Small intestine (tissue), 7 donors: ENCODE data around the gene GRIK1. TPM values are rescaled to one million over a fixed set of nuclear protein-coding genes. Genes with fewer than 3 reads are reported as not detected.

ENCODE experiments used
- DNase-seq, 2 donors: peaks; one replicate each; pipeline versions ENCODE4 v3.0.0 to v3.0.0-alpha.2; 2013
- FAIRE-seq: peaks from 2 replicates; lab custom pipeline; 2012; peaks lifted over from hg19 to GRCh38; lab: Jason Lieb, UNC
- H3K27ac ChIP-seq, 3 donors: one replicate each; pipeline ENCODE4 v1.5.1; 2013; ENCODE audit warnings: low read length in 2 of 3, mild to moderate bottlenecking in 2 of 3, control low read depth in 1 of 3, inconsistent platforms in 1 of 3, low read depth in 1 of 3, moderate library complexity in 1 of 3
- H3K27me3 ChIP-seq, 3 donors: one replicate each; pipeline ENCODE4 v1.6.1; 2013; ENCODE audit warnings: low read length in 3 of 3, inconsistent platforms in 1 of 3; ENCODE audit not compliant: control insufficient read depth in 3 of 3, insufficient read depth in 3 of 3
- H3K36me3 ChIP-seq, 3 donors: one replicate each; pipeline ENCODE4 v1.6.1; 2013; ENCODE audit warnings: low read length in 3 of 3, inconsistent platforms in 1 of 3, low read depth in 1 of 3, mild to moderate bottlenecking in 1 of 3, moderate library complexity in 1 of 3; ENCODE audit not compliant: control insufficient read depth in 3 of 3, insufficient read depth in 2 of 3
- H3K4me1 ChIP-seq, 3 donors: one replicate each; pipeline ENCODE4 v1.6.1; 2013; ENCODE audit warnings: low read length in 2 of 3, inconsistent platforms in 1 of 3, low read depth in 1 of 3, mild to moderate bottlenecking in 1 of 3, moderate library complexity in 1 of 3; ENCODE audit not compliant: control insufficient read depth in 3 of 3, insufficient read depth in 2 of 3
- H3K4me3 ChIP-seq, 3 donors: one replicate each; pipeline ENCODE4 v1.5.1; 2013; ENCODE audit warnings: low read length in 3 of 3, control low read depth in 1 of 3, inconsistent platforms in 1 of 3, low read depth in 1 of 3, mild to moderate bottlenecking in 1 of 3, moderate library complexity in 1 of 3
- H3K9me3 ChIP-seq, 2 donors: one replicate each; pipeline ENCODE4 v1.6.1; 2013; ENCODE audit warnings: low read depth in 1 of 2, low read length in 1 of 2; ENCODE audit not compliant: control insufficient read depth in 2 of 2, insufficient read depth in 1 of 2
- WGBS, 3 donors: extraction: QIAGEN DNeasy Blood & Tissue Kit; methylation state at CpG; one replicate each; pipeline ENCODE4 v1.1.7; 2013; 5-methylcytosine and 5-hydroxymethylcytosine counted together
- polyA plus RNA-seq, 4 donors: library from polyadenylated mRNA; stranded (reverse) in 3 of 4; unstranded in 1 of 4; fragments of 200-250 nt in 3 of 4; fragments of 120-200 nt in 1 of 4; gene quantifications; one replicate each; pipeline versions ENCODE4 v1.2.1 to v1.2.3, GENCODE V29; 2013
- donor health status: healthy with polysubstance abuse.
- donor health status: control.
- donor health status: control.
- donor health status: Bipolar disorder and iron deficiency.
- donor health status: healthy.

The GRIK1 gene
- polyA plus RNA-seq, 4 donors: 0.24 to 0.37 TPM; not detected in 2

- H3K27ac ChIP-seq: no peak overlapping the region
- H3K4me1 ChIP-seq: no peaks in the 10 kb centered on the region
- no peaks in the 10 kb centered on the region for H3K9me3 ChIP-seq
- H3K36me3 ChIP-seq: no peaks in the 10 kb centered on the region
- no peak for DNase-seq
- no peak for FAIRE-seq
- H3K27me3 ChIP-seq: no peaks in the 10 kb centered on the region
- WGBS, 3 donors: 72 to 91% (median 80%) methylated on average over 1 of the region's 1 CpG
- no peak overlapping the region for H3K4me3 ChIP-seq
Measured at GRCh38 chr21:29540289-29540688, 399.5 kb downstream of the GRIK1 start.

GRCh38 chr21:29538115-29538514 is 401.7 kb downstream of the GRIK1 start:
- no peaks in the 10 kb centered on the region for H3K4me1 ChIP-seq
- H3K27me3 ChIP-seq: no peaks in the 10 kb centered on the region
- H3K27ac ChIP-seq: no peak overlapping the region
- no peak overlapping the region for H3K4me3 ChIP-seq
- no peak for DNase-seq
- H3K9me3 ChIP-seq: no peaks in the 10 kb centered on the region
- FAIRE-seq: no peak
- H3K36me3 ChIP-seq: no peaks in the 10 kb centered on the region

DNA sequence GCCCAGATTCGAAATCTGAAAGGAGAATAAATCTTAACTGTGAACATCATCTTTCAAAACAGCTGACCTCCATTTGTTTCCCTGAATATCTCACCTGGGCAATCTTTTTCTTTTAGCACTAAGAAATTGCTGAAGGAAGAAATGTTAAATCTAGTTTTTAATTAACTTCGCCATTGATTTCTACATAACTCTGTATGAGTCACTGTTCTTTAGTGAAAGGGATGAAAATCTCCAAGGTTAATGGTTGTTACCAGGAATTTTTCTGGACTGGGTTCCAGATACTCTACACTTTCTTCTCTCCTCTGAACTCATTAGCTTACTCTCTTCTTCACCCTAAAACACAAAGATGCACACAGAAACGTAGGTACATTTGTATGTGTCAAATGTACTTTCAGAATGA is 405.3 kb downstream of the GRIK1 start:
- H3K36me3 ChIP-seq: peaks cover 0 to 1% (median 0%) of the 10 kb centered on the region in 3 donors
- H3K27me3 ChIP-seq: no peaks in the 10 kb centered on the region
- WGBS, 3 donors: 66 to 83% (median 73%) methylated on average over 3 of the region's 3 CpGs
- FAIRE-seq (no peak), DNase-seq (no peak)
- H3K4me3 ChIP-seq: no peak overlapping the region
- H3K27ac ChIP-seq: no peak overlapping the region
- H3K4me1 ChIP-seq: no peaks in the 10 kb centered on the region
- H3K9me3 ChIP-seq: no peaks in the 10 kb centered on the region

DNA sequence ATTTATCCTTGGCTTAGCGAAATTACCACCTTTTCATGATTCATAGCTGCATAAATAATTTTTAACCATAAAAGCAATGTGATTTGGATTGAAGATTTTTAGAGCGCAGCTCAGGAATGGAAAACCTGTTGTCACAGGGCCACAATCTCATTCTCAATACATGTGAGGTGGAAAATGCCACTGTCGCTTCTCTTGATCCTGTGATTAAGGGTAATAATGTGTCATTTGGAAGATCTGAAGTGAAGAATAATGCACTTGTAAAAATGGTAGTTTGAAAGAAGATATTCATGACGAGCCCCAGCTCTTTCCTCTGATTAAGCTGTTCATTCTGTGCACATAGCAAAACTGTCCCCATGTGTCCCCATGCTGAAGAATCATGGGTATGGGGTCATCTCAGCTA is 410.7 kb downstream of the GRIK1 start:
- H3K27ac ChIP-seq: no peak overlapping the region
- 87 to 93% (median 90%) methylated on average over 4 of the region's 4 CpGs for WGBS, 3 donors
- H3K9me3 ChIP-seq: peaks cover 0 to 17% of the 10 kb centered on the region in 2 donors
- no peak for FAIRE-seq
- no peak overlapping the region for H3K4me3 ChIP-seq
- no peak for DNase-seq
- H3K4me1 ChIP-seq: no peaks in the 10 kb centered on the region
- H3K36me3 ChIP-seq: peaks cover 0 to 2% (median 0%) of the 10 kb centered on the region in 3 donors
- no peaks in the 10 kb centered on the region for H3K27me3 ChIP-seq

GRCh38 chr21:29526545-29526944 is 413.3 kb downstream of the GRIK1 start:
- peaks cover 0 to 2% (median 0%) of the 10 kb centered on the region in 3 donors for H3K36me3 ChIP-seq
- 90 to 96% (median 93%) methylated on average over 2 of the region's 2 CpGs for WGBS, 3 donors
- FAIRE-seq: no peak
- DNase-seq: no peak
- peaks cover 0 to 17% of the 10 kb centered on the region in 2 donors for H3K9me3 ChIP-seq
- H3K27ac ChIP-seq: no peak overlapping the region
- H3K27me3 ChIP-seq: no peaks in the 10 kb centered on the region
- H3K4me1 ChIP-seq: no peaks in the 10 kb centered on the region
- no peak overlapping the region for H3K4me3 ChIP-seq

- peaks cover 0 to 17% of the 10 kb centered on the region in 2 donors for H3K9me3 ChIP-seq
- no peaks in the 10 kb centered on the region for H3K4me1 ChIP-seq
- no peaks in the 10 kb centered on the region for H3K36me3 ChIP-seq
- WGBS, 3 donors: 63 to 76% (median 73%) methylated on average over 1 of the region's 1 CpG
- H3K27me3 ChIP-seq: no peaks in the 10 kb centered on the region
- no peak overlapping the region for H3K4me3 ChIP-seq
- DNase-seq (no peak), FAIRE-seq (no peak)
- no peak overlapping the region for H3K27ac ChIP-seq
Measured at GRCh38 chr21:29524055-29524454, 415.7 kb downstream of the GRIK1 start.

GRCh38 chr21:29523646-29524045 is 416.1 kb downstream of the GRIK1 start:
- no peak overlapping the region for H3K4me3 ChIP-seq
- whole genome bisulfite sequencing, 3 donors: 7 to 57% (median 25%) methylated on average over 1 of the region's 1 CpG
- peaks cover 0 to 17% of the 10 kb centered on the region in 2 donors for H3K9me3 ChIP-seq
- no peak for FAIRE-seq
- H3K4me1 ChIP-seq: no peaks in the 10 kb centered on the region
- no peaks in the 10 kb centered on the region for H3K27me3 ChIP-seq
- no peak for DNase-seq
- H3K27ac ChIP-seq: no peak overlapping the region
- H3K36me3 ChIP-seq: no peaks in the 10 kb centered on the region

GRCh38 chr21:29521872-29522271 is 417.9 kb downstream of the GRIK1 start:
- FAIRE-seq (no peak), DNase-seq (no peak)
- H3K4me1 ChIP-seq: no peaks in the 10 kb centered on the region
- 91 to 94% (median 93%) methylated on average over 1 of the region's 1 CpG for WGBS, 3 donors
- H3K4me3 ChIP-seq: no peak overlapping the region
- peaks cover 0 to 15% of the 10 kb centered on the region in 2 donors for H3K9me3 ChIP-seq
- H3K36me3 ChIP-seq: no peaks in the 10 kb centered on the region
- H3K27ac ChIP-seq: no peak overlapping the region
- no peaks in the 10 kb centered on the region for H3K27me3 ChIP-seq

DNA sequence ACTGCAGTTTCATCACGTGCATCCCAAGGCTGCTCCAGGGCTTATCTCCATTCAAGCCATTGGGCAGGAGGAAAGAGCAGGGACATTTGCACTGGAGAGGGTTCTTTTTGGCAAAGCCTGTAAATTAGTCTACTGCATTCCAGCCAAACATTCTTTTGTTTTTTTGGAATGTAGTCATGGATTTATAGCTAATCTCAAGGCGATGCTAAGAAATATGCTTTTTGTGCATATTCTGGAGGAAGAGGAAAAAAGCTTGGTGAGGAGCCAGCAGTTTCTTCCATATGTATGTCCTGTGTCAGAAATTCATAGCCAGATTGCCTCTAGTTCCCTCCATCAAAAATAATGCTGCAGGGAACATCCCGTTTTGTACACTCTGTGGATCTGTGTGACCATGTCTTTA is 419.6 kb downstream of the GRIK1 start:
- WGBS, 3 donors: 71 to 90% (median 85%) methylated on average over 3 of the region's 3 CpGs
- no peaks in the 10 kb centered on the region for H3K9me3 ChIP-seq
- H3K4me3 ChIP-seq: no peak overlapping the region
- H3K27ac ChIP-seq: no peak overlapping the region
- H3K27me3 ChIP-seq: no peaks in the 10 kb centered on the region
- FAIRE-seq: no peak
- no peaks in the 10 kb centered on the region for H3K4me1 ChIP-seq
- H3K36me3 ChIP-seq: no peaks in the 10 kb centered on the region
- DNase-seq: no peak
